ENCODE results near the gene ADGRB3.
"Not testable (repeated sequence)": the region's sequence is repeated elsewhere in the genome, so short reads cannot be mapped to it uniquely, and the experiment has no call there.

ADGRB3 gene

GRCh38 chr6:68651011-68651985 is 16.2 kb downstream of the ADGRB3 start:
- no peak for DNase-seq

DNA sequence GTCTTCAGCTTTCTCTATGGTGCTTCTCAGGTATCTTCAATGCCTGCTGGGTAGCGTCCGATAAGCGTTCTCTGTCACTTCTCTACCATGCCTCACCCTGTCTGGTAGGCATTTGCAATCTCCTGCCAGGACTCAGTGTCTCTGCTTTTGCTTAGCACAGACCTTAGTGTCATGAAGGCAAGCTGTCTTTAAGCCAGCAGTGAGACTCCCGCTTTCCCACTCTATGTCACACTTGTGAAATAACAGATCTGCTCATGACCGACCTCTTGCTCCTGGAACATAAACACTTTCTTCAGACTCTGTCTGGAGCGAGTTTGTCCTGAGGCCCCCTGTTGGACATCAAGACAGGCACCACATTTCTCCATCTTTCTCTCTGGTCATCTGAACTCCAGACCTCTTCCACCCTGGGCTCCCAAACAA is 17.0 kb downstream of the ADGRB3 start:
- DNase-seq, result no peak

GRCh38 chr6:68653074-68653705 is 18.1 kb downstream of the ADGRB3 start:
- DNase-seq, result no peak

DNA sequence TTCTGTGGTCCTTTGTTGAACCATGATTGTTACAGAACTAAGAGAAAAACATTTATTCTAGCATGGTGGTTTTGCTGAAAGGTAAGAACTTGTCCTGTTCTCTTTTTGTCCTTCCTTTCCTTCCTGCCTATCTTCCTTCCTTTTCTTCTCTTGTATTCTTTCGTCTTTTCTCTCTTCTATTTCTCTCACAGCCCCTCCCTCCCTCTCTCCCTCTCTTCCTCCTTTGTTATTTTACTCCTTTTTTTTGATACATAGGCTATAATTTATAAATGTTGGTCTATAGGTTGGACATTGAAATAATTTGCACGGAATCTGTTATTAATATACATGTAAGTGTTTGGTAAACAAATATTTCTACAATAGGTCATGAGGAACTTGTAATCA is 18.6 kb downstream of the ADGRB3 start:
- no peak for DNase-seq

GRCh38 chr6:68654134-68654533 is 19.1 kb downstream of the ADGRB3 start:
- no peak for DNase-seq

DNA sequence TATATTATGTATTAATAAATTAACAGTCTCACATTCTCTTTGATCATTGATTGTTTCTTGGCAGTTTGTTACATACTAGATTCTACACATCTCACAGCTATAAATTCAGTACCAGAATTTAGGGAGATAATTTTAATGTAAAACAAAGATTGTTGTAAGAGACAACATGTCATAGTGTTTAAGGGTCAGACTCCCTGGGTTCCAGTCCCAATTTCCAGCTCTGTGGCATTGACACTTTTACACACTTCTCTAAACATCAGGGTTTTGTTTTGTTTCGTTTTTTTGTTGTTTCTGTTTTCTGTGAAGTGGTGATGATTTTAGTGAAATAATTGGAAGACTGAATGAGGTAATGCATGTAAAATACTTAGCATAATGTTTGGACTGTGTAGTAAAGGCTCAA is 19.9 kb downstream of the ADGRB3 start:
- DNase-seq, result no peak

- no peak for DNase-seq
Measured at GRCh38 chr6:68657374-68658139, 22.5 kb downstream of the ADGRB3 start.

DNA sequence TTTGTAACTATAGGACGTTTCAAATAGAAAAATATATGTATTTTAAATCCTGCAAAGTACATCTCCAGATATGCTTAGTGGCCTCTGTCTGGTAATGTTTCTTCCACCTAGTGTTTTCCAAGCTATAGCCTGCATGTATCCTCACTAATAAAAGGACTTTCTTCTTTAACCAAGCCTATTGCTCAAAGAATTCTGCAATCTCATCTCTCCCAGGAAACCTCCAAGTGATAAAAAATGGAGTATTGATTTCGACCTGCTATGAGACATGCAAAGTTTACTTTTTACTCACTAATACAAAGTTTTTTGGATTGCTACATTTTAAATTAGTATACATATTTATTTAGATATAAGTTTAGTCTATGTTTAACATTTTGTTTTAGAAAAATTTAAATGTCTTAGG is 23.3 kb downstream of the ADGRB3 start:
- DNase-seq, result no peak

GRCh38 chr6:68673255-68673654 is 38.2 kb downstream of the ADGRB3 start:
- DNase-seq, result no peak

DNA sequence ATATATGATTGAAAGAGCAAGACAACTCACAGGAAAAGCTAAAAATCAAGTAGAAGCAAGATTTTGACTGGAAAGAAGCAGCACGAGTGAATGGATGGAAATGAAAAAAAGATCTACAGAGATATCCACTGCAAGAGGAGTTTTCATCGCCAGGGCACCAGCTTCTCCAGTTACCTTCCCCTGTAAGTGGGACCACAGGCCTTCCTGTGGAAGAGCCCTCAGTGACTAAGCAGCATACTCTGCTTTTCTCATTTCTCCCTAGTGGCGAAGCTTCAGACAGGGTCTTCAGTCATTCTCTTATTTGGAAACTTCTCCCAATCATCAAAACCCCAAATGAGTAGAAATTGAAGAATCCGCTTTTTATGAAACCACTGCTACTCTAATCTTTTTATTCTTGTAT is 40.5 kb downstream of the ADGRB3 start:
- DNase-seq, result no peak

DNA sequence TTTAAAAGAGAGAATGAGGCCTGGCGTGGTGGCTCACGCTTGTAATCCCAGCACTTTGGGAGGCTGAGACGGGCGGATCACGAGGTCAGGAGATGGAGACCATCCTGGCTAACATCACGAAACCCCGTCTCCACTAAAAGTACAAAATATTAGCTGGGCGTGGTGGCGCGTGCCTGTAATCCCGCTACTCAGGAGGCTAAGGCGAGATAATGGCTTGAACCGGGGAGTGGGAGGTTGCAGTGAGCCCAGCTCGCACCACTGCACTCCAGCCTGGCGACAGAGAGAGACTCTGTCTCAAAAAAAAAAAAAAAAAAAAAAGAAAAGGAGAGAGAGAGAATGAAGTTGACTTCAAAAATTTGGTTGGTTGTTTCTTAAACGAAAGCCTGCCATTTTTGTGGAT is 41.0 kb downstream of the ADGRB3 start:
- not testable (repeated sequence) for DNase-seq

GRCh38 chr6:68677058-68677457 is 42.0 kb downstream of the ADGRB3 start:
- DNase-seq, result no peak

DNA sequence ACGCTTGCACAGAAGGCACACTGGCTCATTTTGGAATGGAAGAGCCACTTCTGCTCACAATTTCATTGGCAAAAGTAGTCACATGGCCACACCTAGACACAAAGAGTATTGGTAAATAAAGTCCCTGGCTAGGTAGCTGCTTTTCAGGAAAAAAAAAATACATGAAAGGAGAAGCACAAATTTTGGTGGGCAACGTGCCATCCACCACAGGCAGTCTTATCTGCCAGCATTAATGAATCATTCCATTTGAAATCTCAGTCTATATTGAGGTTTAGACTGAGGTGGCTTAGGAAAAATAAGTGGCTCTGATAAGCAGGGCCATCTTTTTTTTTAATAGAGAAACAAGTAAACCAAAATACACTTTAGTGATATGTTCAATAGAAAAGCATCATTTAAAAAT is 44.3 kb downstream of the ADGRB3 start:
- no peak for DNase-seq

- DNase-seq, result no peak
Measured at GRCh38 chr6:68680264-68680663, 45.2 kb downstream of the ADGRB3 start.

GRCh38 chr6:68689910-68690309 is 54.8 kb downstream of the ADGRB3 start:
- no peak for DNase-seq

GRCh38 chr6:68691120-68691519 is 56.0 kb downstream of the ADGRB3 start:
- no peak for DNase-seq

DNA sequence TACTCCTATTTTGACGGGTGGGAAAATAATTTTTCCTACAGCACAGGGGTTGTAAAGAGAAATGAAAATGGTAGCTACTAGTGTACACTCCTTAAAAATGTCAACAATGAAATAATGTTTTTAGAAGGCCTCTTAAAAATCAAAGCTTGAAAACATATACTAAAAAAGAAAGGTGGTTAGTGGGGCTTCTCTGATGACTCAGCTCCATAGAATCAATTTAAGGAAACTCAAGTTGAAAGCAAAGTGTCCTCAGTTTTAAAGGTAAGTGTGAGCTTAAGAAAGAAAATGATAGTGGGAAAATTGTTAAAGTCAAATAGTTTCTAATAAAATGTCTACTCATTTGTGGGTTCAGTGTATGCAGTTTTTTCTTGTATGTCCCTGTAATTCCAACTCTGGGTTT is 58.2 kb downstream of the ADGRB3 start:
- DNase-seq, result no peak

GRCh38 chr6:68695403-68695802 is 60.3 kb downstream of the ADGRB3 start:
- no peak for DNase-seq

DNA sequence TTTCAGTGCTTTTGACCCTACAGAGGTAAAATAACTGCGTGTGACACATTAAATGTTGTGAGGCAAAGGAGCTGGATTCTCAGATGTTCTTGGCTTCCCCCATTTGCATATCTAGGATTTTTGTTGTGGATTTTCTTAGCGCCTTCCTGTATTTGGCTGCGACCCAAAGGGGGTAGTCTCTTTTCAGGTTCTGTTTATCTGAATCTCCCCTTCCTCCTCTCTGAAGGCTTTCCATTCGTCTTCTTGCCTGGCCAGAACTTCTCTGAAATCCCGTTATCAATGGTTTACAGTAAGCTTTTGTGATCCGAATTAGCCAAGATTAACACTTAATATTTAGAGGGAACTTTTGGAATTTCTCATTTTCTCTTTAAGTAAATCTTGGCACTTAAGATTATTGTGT is 60.8 kb downstream of the ADGRB3 start:
- DNase-seq, result no peak

DNA sequence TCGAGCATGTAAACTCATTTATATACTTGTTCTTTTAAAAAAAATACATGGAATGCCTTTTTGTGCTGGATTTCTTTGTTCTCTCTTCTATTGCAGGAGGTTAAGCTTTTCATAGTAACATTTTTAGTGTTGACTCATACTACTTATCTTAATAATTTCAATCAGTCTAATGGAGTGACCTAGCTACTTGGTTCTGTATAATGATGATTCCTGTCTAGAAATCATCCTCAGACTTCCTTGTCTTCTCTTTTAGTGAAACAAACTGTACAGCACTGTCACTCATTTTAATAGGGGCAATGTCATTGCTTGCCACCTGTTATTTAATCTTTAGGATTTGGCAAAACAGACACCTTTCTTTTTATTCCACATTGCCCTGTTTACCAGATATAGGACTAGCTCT is 62.3 kb downstream of the ADGRB3 start:
- DNase-seq, result no peak

DNA sequence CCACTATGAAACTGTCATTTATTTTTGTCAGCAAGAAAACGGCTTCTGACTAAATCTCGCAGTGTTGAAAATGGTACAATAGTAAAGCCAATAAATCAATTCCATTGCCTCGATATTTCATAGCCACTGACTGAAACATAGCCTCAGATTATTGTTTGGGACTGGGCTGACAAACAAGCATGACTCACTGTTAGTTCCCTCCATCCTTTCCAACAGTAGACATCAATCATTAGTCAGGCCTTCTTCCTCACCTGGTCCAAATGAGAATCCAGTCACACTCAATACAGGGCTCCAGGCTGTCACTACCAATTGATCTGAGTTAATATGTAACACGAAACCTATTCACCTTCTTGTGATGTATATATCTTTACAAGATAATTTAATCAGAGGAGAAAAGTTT is 66.1 kb downstream of the ADGRB3 start:
- DNase-seq, result no peak

DNA sequence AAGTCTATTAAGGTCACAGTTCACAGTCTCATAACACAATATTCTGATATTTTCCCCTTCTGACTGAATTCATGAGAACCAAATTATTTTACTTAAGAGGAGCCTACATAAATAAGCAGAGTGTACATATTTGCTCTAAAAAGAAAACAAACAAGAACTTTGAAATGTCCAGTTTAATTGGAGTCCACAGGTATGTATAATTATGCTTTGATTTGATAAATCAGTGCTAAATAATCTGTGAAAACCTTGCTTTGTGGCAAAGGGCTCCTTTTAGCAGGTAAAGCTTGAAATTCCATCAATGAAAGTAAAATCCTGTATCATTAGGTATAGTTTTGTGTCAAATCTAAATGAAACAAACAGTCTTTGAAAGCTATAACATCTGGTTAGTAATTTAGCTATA is 69.4 kb downstream of the ADGRB3 start:
- DNase-seq, result no peak

GRCh38 chr6:68709091-68709490 is 74.0 kb downstream of the ADGRB3 start:
- DNase-seq, result no peak

GRCh38 chr6:68709882-68710281 is 74.8 kb downstream of the ADGRB3 start:
- no peak for DNase-seq
